Measurements from ENCODE around the gene CORIN.

CORIN gene

GRCh38 chr4:47669946-47670345 is 167.9 kb downstream of the CORIN start:
- Histone ChIP-seq H2BK15ac (ENCODE audit: low read depth, poor library complexity, severe bottlenecking) (no peak overlapping the region), H3K4me3 (ENCODE audit: insufficient read depth in 1 of 2, low read depth in 1 of 2, low read length in 2 of 2) (no peak overlapping the region), H2AK5ac (ENCODE audit: low read length, severe bottlenecking) (no peak overlapping the region), H3K14ac (ENCODE audit: low read length in 2 of 2) (no peak overlapping the region), H2BK120ac (ENCODE audit: low read depth, low read length) (no peak overlapping the region), H2BK12ac (ENCODE audit: low read length in 2 of 2) (no peak overlapping the region), H3K27ac (ENCODE audit: low read length, poor library complexity, severe bottlenecking) (no peak overlapping the region), H3K4ac (ENCODE audit: low read depth in 1 of 2, low read length in 2 of 2) (no peak overlapping the region), H3K79me1 (replicated peaks; ENCODE audit: low read length, poor library complexity, severe bottlenecking) (no peaks in the 10 kb centered on the region), H3K4me1 (ENCODE audit: control insufficient read depth, insufficient read depth, low read depth, low read length) (no peaks in the 10 kb centered on the region), H2BK5ac (ENCODE audit: low read depth, low read length, poor library complexity, severe bottlenecking) (no peak overlapping the region), H3K9ac (ENCODE audit: low read length) (no peak overlapping the region), H3K27me3 (ENCODE audit: control insufficient read depth in 1 of 2, insufficient read depth in 1 of 2, low read length in 2 of 2) (peaks cover 4 to 25% of the 10 kb centered on the region in 2 experiments), H3K23ac (ENCODE audit: low read length in 2 of 2) (no peak overlapping the region), H3K18ac (ENCODE audit: low read depth in 1 of 2, low read length in 2 of 2) (no peak overlapping the region), H3K9me3 (ENCODE audit: control insufficient read depth, low read length) (no peaks in the 10 kb centered on the region), H4K8ac (ENCODE audit: low read length) (no peak overlapping the region), H4K91ac (ENCODE audit: low read length) (no peak overlapping the region), H3K4me2 (ENCODE audit: low read length, poor library complexity, severe bottlenecking) (no peak overlapping the region), H3K36me3 (ENCODE audit: control insufficient read depth in 1 of 2, insufficient read depth in 2 of 2, low read depth in 1 of 2, low read length in 2 of 2) (no peaks in the 10 kb centered on the region), H2AFZ (ENCODE audit: low read depth, low read length) (no peak overlapping the region)
- DNase-seq: no peak
- whole genome bisulfite sequencing: 87% methylated on average over 4 of the region's 5 CpGs

- Histone ChIP-seq H3K79me1 (replicated peaks; ENCODE audit: low read length, poor library complexity, severe bottlenecking) (no peaks in the 10 kb centered on the region), H2BK15ac (ENCODE audit: low read depth, poor library complexity, severe bottlenecking) (no peak overlapping the region), H3K4me3 (ENCODE audit: insufficient read depth in 1 of 2, low read depth in 1 of 2, low read length in 2 of 2) (no peak overlapping the region), H3K27me3 (ENCODE audit: control insufficient read depth in 1 of 2, insufficient read depth in 1 of 2, low read length in 2 of 2) (peaks cover 4 to 26% of the 10 kb centered on the region in 2 experiments), H3K4me1 (ENCODE audit: control insufficient read depth, insufficient read depth, low read depth, low read length) (no peaks in the 10 kb centered on the region), H2AK5ac (ENCODE audit: low read length, severe bottlenecking) (no peak overlapping the region), H3K9me3 (ENCODE audit: control insufficient read depth, low read length) (no peaks in the 10 kb centered on the region), H3K18ac (ENCODE audit: low read depth in 1 of 2, low read length in 2 of 2) (no peak overlapping the region), H4K8ac (ENCODE audit: low read length) (no peak overlapping the region), H2BK12ac (ENCODE audit: low read length in 2 of 2) (no peak overlapping the region), H3K27ac (ENCODE audit: low read length, poor library complexity, severe bottlenecking) (no peak overlapping the region), H3K9ac (ENCODE audit: low read length) (no peak overlapping the region), H3K36me3 (ENCODE audit: control insufficient read depth in 1 of 2, insufficient read depth in 2 of 2, low read depth in 1 of 2, low read length in 2 of 2) (no peaks in the 10 kb centered on the region), H3K4me2 (ENCODE audit: low read length, poor library complexity, severe bottlenecking) (no peak overlapping the region), H3K14ac (ENCODE audit: low read length in 2 of 2) (no peak overlapping the region), H2BK5ac (ENCODE audit: low read depth, low read length, poor library complexity, severe bottlenecking) (no peak overlapping the region), H2AFZ (ENCODE audit: low read depth, low read length) (no peak overlapping the region), H4K91ac (ENCODE audit: low read length) (no peak overlapping the region), H2BK120ac (ENCODE audit: low read depth, low read length) (no peak overlapping the region), H3K23ac (ENCODE audit: low read length in 2 of 2) (no peak overlapping the region), H3K4ac (ENCODE audit: low read depth in 1 of 2, low read length in 2 of 2) (no peak overlapping the region)
- 0% methylated on average over 3 of the region's 11 CpGs for WGBS
- DNase-seq: peak; percentile 52
These were observed 169.0 kb downstream of the CORIN start for GRCh38 chr4:47668810-47669408.

GRCh38 chr4:47668256-47668655 is 169.6 kb downstream of the CORIN start:
- no peak for DNase-seq
- Histone ChIP-seq H3K27me3 (ENCODE audit: control insufficient read depth in 1 of 2, insufficient read depth in 1 of 2, low read length in 2 of 2) (peaks cover 4 to 26% of the 10 kb centered on the region in 2 experiments), H3K9ac (ENCODE audit: low read length) (no peak overlapping the region), H2BK5ac (ENCODE audit: low read depth, low read length, poor library complexity, severe bottlenecking) (no peak overlapping the region), H2BK12ac (ENCODE audit: low read length in 2 of 2) (no peak overlapping the region), H3K4me1 (ENCODE audit: control insufficient read depth, insufficient read depth, low read depth, low read length) (no peaks in the 10 kb centered on the region), H2BK15ac (ENCODE audit: low read depth, poor library complexity, severe bottlenecking) (no peak overlapping the region), H3K18ac (ENCODE audit: low read depth in 1 of 2, low read length in 2 of 2) (no peak overlapping the region), H4K8ac (ENCODE audit: low read length) (no peak overlapping the region), H2BK120ac (ENCODE audit: low read depth, low read length) (no peak overlapping the region), H2AFZ (ENCODE audit: low read depth, low read length) (no peak overlapping the region), H3K4me2 (ENCODE audit: low read length, poor library complexity, severe bottlenecking) (no peak overlapping the region), H3K4me3 (ENCODE audit: insufficient read depth in 1 of 2, low read depth in 1 of 2, low read length in 2 of 2) (no peak overlapping the region), H3K14ac (ENCODE audit: low read length in 2 of 2) (no peak overlapping the region), H3K27ac (ENCODE audit: low read length, poor library complexity, severe bottlenecking) (no peak overlapping the region), H2AK5ac (ENCODE audit: low read length, severe bottlenecking) (no peak overlapping the region), H3K9me3 (ENCODE audit: control insufficient read depth, low read length) (no peaks in the 10 kb centered on the region), H3K79me1 (replicated peaks; ENCODE audit: low read length, poor library complexity, severe bottlenecking) (no peaks in the 10 kb centered on the region), H4K91ac (ENCODE audit: low read length) (no peak overlapping the region), H3K23ac (ENCODE audit: low read length in 2 of 2) (no peak overlapping the region), H3K36me3 (ENCODE audit: control insufficient read depth in 1 of 2, insufficient read depth in 2 of 2, low read depth in 1 of 2, low read length in 2 of 2) (no peaks in the 10 kb centered on the region), H3K4ac (ENCODE audit: low read depth in 1 of 2, low read length in 2 of 2) (no peak overlapping the region)
- 97% methylated on average over 2 of the region's 2 CpGs for WGBS

GRCh38 chr4:47667552-47667951 is 170.3 kb downstream of the CORIN start:
- 85% methylated on average over 3 of the region's 3 CpGs for WGBS

More at GRCh38 chr4:47667552-47667951, 170.3 kb downstream of the CORIN start:
- Histone ChIP-seq H2BK120ac (ENCODE audit: low read depth, low read length) (no peak overlapping the region), H2AFZ (ENCODE audit: low read depth, low read length) (no peak overlapping the region), H3K23ac (ENCODE audit: low read length in 2 of 2) (no peak overlapping the region), H2AK5ac (ENCODE audit: low read length, severe bottlenecking) (no peak overlapping the region), H3K14ac (ENCODE audit: low read length in 2 of 2) (no peak overlapping the region), H3K4ac (ENCODE audit: low read depth in 1 of 2, low read length in 2 of 2) (no peak overlapping the region), H3K9me3 (ENCODE audit: control insufficient read depth, low read length) (no peaks in the 10 kb centered on the region), H4K91ac (ENCODE audit: low read length) (no peak overlapping the region), H2BK15ac (ENCODE audit: low read depth, poor library complexity, severe bottlenecking) (no peak overlapping the region), H3K9ac (ENCODE audit: low read length) (no peak overlapping the region), H2BK12ac (ENCODE audit: low read length in 2 of 2) (no peak overlapping the region), H2BK5ac (ENCODE audit: low read depth, low read length, poor library complexity, severe bottlenecking) (no peak overlapping the region), H4K8ac (ENCODE audit: low read length) (no peak overlapping the region), H3K27ac (ENCODE audit: low read length, poor library complexity, severe bottlenecking) (no peak overlapping the region), H3K36me3 (ENCODE audit: control insufficient read depth in 1 of 2, insufficient read depth in 2 of 2, low read depth in 1 of 2, low read length in 2 of 2) (no peaks in the 10 kb centered on the region), H3K79me1 (replicated peaks; ENCODE audit: low read length, poor library complexity, severe bottlenecking) (no peaks in the 10 kb centered on the region), H3K4me1 (ENCODE audit: control insufficient read depth, insufficient read depth, low read depth, low read length) (no peaks in the 10 kb centered on the region), H3K4me3 (ENCODE audit: insufficient read depth in 1 of 2, low read depth in 1 of 2, low read length in 2 of 2) (no peak overlapping the region), H3K27me3 (ENCODE audit: control insufficient read depth in 1 of 2, insufficient read depth in 1 of 2, low read length in 2 of 2) (peaks cover 4 to 26% of the 10 kb centered on the region in 2 experiments), H3K4me2 (ENCODE audit: low read length, poor library complexity, severe bottlenecking) (no peak overlapping the region), H3K18ac (ENCODE audit: low read depth in 1 of 2, low read length in 2 of 2) (no peak overlapping the region)
- no peak for DNase-seq
